Measurements from ENCODE around the gene LRP6.

The LRP6 gene

GRCh38 chr12:12249216-12250050 is 17.4 kb downstream of the LRP6 start:
- no peak for DNase-seq (ENCODE audit: extremely low spot score)
- POLR2A ChIA-PET = interaction anchor here (0.8 kb wide), 1 partner anchor 17 kb away, joined by 3 read pairs; no protein-coding TSS in a partner anchor
- no peak for TF ChIP-seq FOXA1 (IDR thresholded peaks at IDR 0.05)
- no peak for TF ChIP-seq FOXK2 (IDR thresholded peaks at IDR 0.05)
- TF ChIP-seq ELF4 (IDR thresholded peaks at IDR 0.05) = no peak
- no peak for TF ChIP-seq L3MBTL2 (conservative IDR thresholded peaks at IDR 0.05)
- TF ChIP-seq SP1 (IDR thresholded peaks at IDR 0.05) = no peak
- TF ChIP-seq PKNOX1 (IDR thresholded peaks at IDR 0.05) = no peak
- no peak for TF ChIP-seq FOXM1 (IDR thresholded peaks at IDR 0.05; ENCODE audit: borderline replicate concordance)
- TF ChIP-seq SUZ12 (IDR thresholded peaks at IDR 0.05) = no peak
- TF ChIP-seq TARDBP (IDR thresholded peaks at IDR 0.05) = no peak
- no peak for TF ChIP-seq HDGF (IDR thresholded peaks at IDR 0.05; ENCODE audit: borderline replicate concordance)
- TF ChIP-seq ARNT (IDR thresholded peaks at IDR 0.05) = no peak
- TF ChIP-seq BHLHE40 (IDR thresholded peaks at IDR 0.05; ENCODE audit: borderline replicate concordance) = no peak
- no peak for TF ChIP-seq CTBP1 (IDR thresholded peaks at IDR 0.05; ENCODE audit: borderline replicate concordance)
- no peak for TF ChIP-seq ZNF384 (IDR thresholded peaks at IDR 0.05)
- TF ChIP-seq NFRKB (IDR thresholded peaks at IDR 0.05) = no peak
- no peak for TF ChIP-seq LEF1 (IDR thresholded peaks at IDR 0.05; ENCODE audit: borderline replicate concordance)
- CTCF ChIA-PET = no interaction called here

- POLR2A ChIA-PET = interaction anchor here (1.1 kb wide), 1 partner anchor 18 kb away, joined by 4 read pairs; no protein-coding TSS in a partner anchor
- CTCF ChIA-PET = no interaction called here
- DNase-seq (ENCODE audit: extremely low spot score) = no peak
- TF ChIP-seq ZNF384 (IDR thresholded peaks at IDR 0.05) (no peak), FOXM1 (IDR thresholded peaks at IDR 0.05; ENCODE audit: borderline replicate concordance) (no peak), ELF4 (IDR thresholded peaks at IDR 0.05) (no peak), BHLHE40 (IDR thresholded peaks at IDR 0.05; ENCODE audit: borderline replicate concordance) (no peak), L3MBTL2 (conservative IDR thresholded peaks at IDR 0.05) (no peak), SUZ12 (IDR thresholded peaks at IDR 0.05) (no peak)
Measured at GRCh38 chr12:12247584-12247983, 19.3 kb downstream of the LRP6 start.

- no peak for DNase-seq (ENCODE audit: extremely low spot score)
- POLR2A ChIA-PET = no interaction called here
- CTCF ChIA-PET = interaction anchor here (0.7 kb wide), 1 partner anchor 411 kb away, joined by 5 read pairs; no protein-coding TSS in a partner anchor
- TF ChIP-seq FOXK2 (IDR thresholded peaks at IDR 0.05) (no peak), TARDBP (IDR thresholded peaks at IDR 0.05) (no peak), NFRKB (IDR thresholded peaks at IDR 0.05) (no peak), LEF1 (IDR thresholded peaks at IDR 0.05; ENCODE audit: borderline replicate concordance) (no peak)
Measured at GRCh38 chr12:12244341-12244740, 22.5 kb downstream of the LRP6 start.

GRCh38 chr12:12240662-12241340 is 26.0 kb downstream of the LRP6 start:
- TF ChIP-seq NFRKB (IDR thresholded peaks at IDR 0.05) (no peak), PKNOX1 (IDR thresholded peaks at IDR 0.05) (no peak), HDGF (IDR thresholded peaks at IDR 0.05; ENCODE audit: borderline replicate concordance) (no peak), ARNT (IDR thresholded peaks at IDR 0.05) (no peak), FOXK2 (IDR thresholded peaks at IDR 0.05) (no peak), LEF1 (IDR thresholded peaks at IDR 0.05; ENCODE audit: borderline replicate concordance) (no peak), SP1 (IDR thresholded peaks at IDR 0.05) (no peak), L3MBTL2 (conservative IDR thresholded peaks at IDR 0.05) (no peak), FOXA1 (IDR thresholded peaks at IDR 0.05) (no peak), BHLHE40 (IDR thresholded peaks at IDR 0.05; ENCODE audit: borderline replicate concordance) (no peak), CTBP1 (IDR thresholded peaks at IDR 0.05; ENCODE audit: borderline replicate concordance) (no peak), TARDBP (IDR thresholded peaks at IDR 0.05) (no peak), ZNF384 (IDR thresholded peaks at IDR 0.05) (no peak)
- no peak for DNase-seq (ENCODE audit: extremely low spot score)
- ChIA-PET CTCF (interaction anchor here (0.7 kb wide), 1 partner anchor 208 kb away, joined by 3 read pairs; no protein-coding TSS in a partner anchor), POLR2A (interaction anchor here (0.9 kb wide), 1 partner anchor 26 kb away, joined by 3 read pairs; the partner anchor contains the start of gene LRP6)

- CTCF ChIA-PET = interaction anchor here (1.1 kb wide), 1 partner anchor 81 kb away, joined by 3 read pairs; no protein-coding TSS in a partner anchor
- POLR2A ChIA-PET = interaction anchor here (1.0 kb wide), 1 partner anchor 26 kb away, joined by 3 read pairs; no protein-coding TSS in a partner anchor
- no peak for TF ChIP-seq NFRKB (IDR thresholded peaks at IDR 0.05)
- no peak for TF ChIP-seq FOXK2 (IDR thresholded peaks at IDR 0.05)
- TF ChIP-seq FOXM1 (IDR thresholded peaks at IDR 0.05; ENCODE audit: borderline replicate concordance) = no peak
- no peak for DNase-seq (ENCODE audit: extremely low spot score)
Measured at GRCh38 chr12:12239127-12239526, 27.7 kb downstream of the LRP6 start.

GRCh38 chr12:12238605-12239004 is 28.2 kb downstream of the LRP6 start:
- ChIA-PET CTCF (interaction anchor here (1.1 kb wide), 1 partner anchor 81 kb away, joined by 3 read pairs; no protein-coding TSS in a partner anchor), POLR2A (no interaction called here)
- DNase-seq (ENCODE audit: extremely low spot score) = no peak
- no peak for TF ChIP-seq SUZ12 (IDR thresholded peaks at IDR 0.05)
- TF ChIP-seq ARNT (IDR thresholded peaks at IDR 0.05) = no peak
- TF ChIP-seq TARDBP (IDR thresholded peaks at IDR 0.05) = no peak
- TF ChIP-seq FOXM1 (IDR thresholded peaks at IDR 0.05; ENCODE audit: borderline replicate concordance) = no peak
- no peak for TF ChIP-seq FOXK2 (IDR thresholded peaks at IDR 0.05)
- no peak for TF ChIP-seq FOXA1 (IDR thresholded peaks at IDR 0.05)
- TF ChIP-seq LEF1 (IDR thresholded peaks at IDR 0.05; ENCODE audit: borderline replicate concordance) = no peak
- no peak for TF ChIP-seq ZNF384 (IDR thresholded peaks at IDR 0.05)
- TF ChIP-seq BHLHE40 (IDR thresholded peaks at IDR 0.05; ENCODE audit: borderline replicate concordance) = no peak
- no peak for TF ChIP-seq NFRKB (IDR thresholded peaks at IDR 0.05)
- no peak for TF ChIP-seq ELF4 (IDR thresholded peaks at IDR 0.05)
- TF ChIP-seq SP1 (IDR thresholded peaks at IDR 0.05) = no peak
- TF ChIP-seq PKNOX1 (IDR thresholded peaks at IDR 0.05) = no peak
- no peak for TF ChIP-seq HDGF (IDR thresholded peaks at IDR 0.05; ENCODE audit: borderline replicate concordance)
- TF ChIP-seq L3MBTL2 (conservative IDR thresholded peaks at IDR 0.05) = no peak
- no peak for TF ChIP-seq CTBP1 (IDR thresholded peaks at IDR 0.05; ENCODE audit: borderline replicate concordance)

Measured in HEK293T (cell line).